Fibroblast of lung (primary cell): Measurements from ENCODE around the gene NHSL1.

Experiments used
- CTCF ChIP-seq, 2 donors: IDR thresholded peaks in 1 of 2; conservative IDR thresholded peaks in 1 of 2; 1 replicate in 1 of 2; 2 replicates in 1 of 2; pipeline ENCODE4 v1.5.1; 2011 to 2012; ENCODE audit warnings: low read length in 2 of 2, control low read depth in 1 of 2, inconsistent platforms in 1 of 2, low read depth in 1 of 2, mild to moderate bottlenecking in 1 of 2
- EZH2 ChIP-seq: IDR thresholded peaks from 2 replicates; pipeline ENCODE4 v1.5.1; 2012; ENCODE audit warnings: low read length, control low read depth, mild to moderate bottlenecking; ENCODE audit errors: missing control alignments

GRCh38 chr6:138533667-138534066 lies 34.4 kb upstream of the NHSL1 start:
- TF ChIP-seq EZH2: no peak
- TF ChIP-seq CTCF (conservative IDR thresholded peaks at IDR 0.05 in 1 of 2, IDR thresholded peaks at IDR 0.05 in 1 of 2; ENCODE audit: low read depth in 1 of 2, low read length in 2 of 2): no peak
